K562 (cell line): ENCODE measurements around the gene ALS2. TPM values are rescaled to one million over a fixed set of nuclear protein-coding genes. Genes with fewer than 3 reads are reported as not detected.

ENCODE experiments used
- ATF1 ChIP-seq, 2 experiments: fragments of 450-650 bp in 1 of 2; IDR thresholded peaks; 2 replicates each; pipeline ENCODE4 v1.6.1; 2016; ENCODE audit warnings: missing compliant biosample characterization in 1 of 2, missing genetic modification characterization in 1 of 2
- BRCA1 ChIP-seq, 2 experiments: fragments of 450-650 bp in 1 of 2; sonication (generic) in 1 of 2; formaldehyde crosslinking in 1 of 2; IDR thresholded peaks; 2 replicates each; pipeline versions ENCODE4 v1.5.0 to v1.6.1; 2017 to 2020; ENCODE audit warnings: mild to moderate bottlenecking in 1 of 2, missing genetic modification reagents in 1 of 2
- CCNT2 ChIP-seq: IDR thresholded peaks from 2 replicates; pipeline ENCODE4 v1.6.1; 2011; ENCODE audit warnings: borderline replicate concordance, low read depth, mild to moderate bottlenecking, moderate library complexity, mixed read lengths, low read length; ENCODE audit not compliant: insufficient read length; ENCODE audit errors: extremely low read depth
- FOXK2 ChIP-seq, 2 experiments: fragments of 450-650 bp; IDR thresholded peaks in 1 of 2; conservative IDR thresholded peaks in 1 of 2; 2 replicates each; pipeline ENCODE4 v1.6.1; 2016; ENCODE audit warnings: low read depth in 2 of 2, mild to moderate bottlenecking in 1 of 2
- MNT ChIP-seq, 2 experiments: fragments of 450-650 bp; conservative IDR thresholded peaks; 2 replicates each; pipeline ENCODE4 v1.6.1; 2017; ENCODE audit warnings: mild to moderate bottlenecking in 2 of 2, moderate library complexity in 2 of 2
- POLR2B ChIP-seq: fragments of 450-650 bp; IDR thresholded peaks from 2 replicates; pipeline ENCODE4 v1.6.1; 2018; ENCODE audit warnings: low read depth; ENCODE audit not compliant: partially characterized antibody
- ZBTB40 ChIP-seq, 2 experiments: fragments of 450-650 bp in 1 of 2; sonication (generic) in 1 of 2; formaldehyde crosslinking in 1 of 2; IDR thresholded peaks; 2 replicates each; pipeline versions ENCODE4 v1.7.1 to v1.9.0; 2016 to 2022; ENCODE audit warnings: inconsistent platforms in 1 of 2, mild to moderate bottlenecking in 1 of 2, missing genetic modification reagents in 1 of 2
- ZEB2 ChIP-seq: fragments of 450-650 bp; IDR thresholded peaks from 2 replicates; pipeline ENCODE4 v1.6.1; 2016
- ZNF175 ChIP-seq: fragments of 200-800 bp; sonication (Bioruptor generic); IDR thresholded peaks from 2 replicates; pipeline ENCODE4 v1.6.1; 2016; ENCODE audit warnings: low read depth, mild to moderate bottlenecking, missing genetic modification characterization, missing compliant biosample characterization
- ZNF316 ChIP-seq: fragments of 450-650 bp; IDR thresholded peaks from 2 replicates; pipeline ENCODE4 v1.6.1; 2016
- polyA plus RNA-seq, 8 experiments: library from polyadenylated mRNA; depleted of rRNA in 4 of 8; stranded (reverse) in 5 of 8; unstranded in 3 of 8; fragments of >200 nt; fragmentation: Nextera tagmentation in 2 of 8; fragmentation: Illumina TruSeq in 1 of 8; extraction: Ambion mirVana in 2 of 8; extraction: Trizol in 1 of 8; gene quantifications; 2 replicates each; pipeline versions ENCODE4 v1.2.1 to v1.2.3, GENCODE V29; 2011 to 2014; ENCODE audit warnings: inconsistent platforms in 1 of 8, missing spikeins in 1 of 8
- total RNA-seq, 7 experiments: library from RNA; depleted of rRNA in 6 of 7; stranded (reverse); fragments of >200 nt in 6 of 7; fragmentation: Illumina TruSeq in 2 of 7; extraction: Trizol in 2 of 7; gene quantifications; 2 replicates each; pipeline versions ENCODE4 v1.2.1 to v1.2.3, GENCODE V29; 2011 to 2021; ENCODE audit warnings: low replicate concordance in 1 of 7
- TF ChIP-seq, protein P1 (sequence below), 2 experiments: fragments of 450-650 bp in 1 of 2; sonication (generic) in 1 of 2; formaldehyde crosslinking in 1 of 2; IDR thresholded peaks in 1 of 2; conservative IDR thresholded peaks in 1 of 2; 2 replicates each; pipeline versions ENCODE4 v1.6.1 to v1.8.1; 2016 to 2023; ENCODE audit warnings: mild to moderate bottlenecking in 2 of 2, moderate library complexity in 2 of 2, inconsistent platforms in 1 of 2, missing genetic modification reagents in 1 of 2

ALS2 gene
- total and polyA plus RNA-seq, 9 of the 15 experiments (the other 6 are each of a cell fraction or from before 2014, with no cell fraction given), result 5.2 to 17.7 (median 11.6) TPM

DNA sequence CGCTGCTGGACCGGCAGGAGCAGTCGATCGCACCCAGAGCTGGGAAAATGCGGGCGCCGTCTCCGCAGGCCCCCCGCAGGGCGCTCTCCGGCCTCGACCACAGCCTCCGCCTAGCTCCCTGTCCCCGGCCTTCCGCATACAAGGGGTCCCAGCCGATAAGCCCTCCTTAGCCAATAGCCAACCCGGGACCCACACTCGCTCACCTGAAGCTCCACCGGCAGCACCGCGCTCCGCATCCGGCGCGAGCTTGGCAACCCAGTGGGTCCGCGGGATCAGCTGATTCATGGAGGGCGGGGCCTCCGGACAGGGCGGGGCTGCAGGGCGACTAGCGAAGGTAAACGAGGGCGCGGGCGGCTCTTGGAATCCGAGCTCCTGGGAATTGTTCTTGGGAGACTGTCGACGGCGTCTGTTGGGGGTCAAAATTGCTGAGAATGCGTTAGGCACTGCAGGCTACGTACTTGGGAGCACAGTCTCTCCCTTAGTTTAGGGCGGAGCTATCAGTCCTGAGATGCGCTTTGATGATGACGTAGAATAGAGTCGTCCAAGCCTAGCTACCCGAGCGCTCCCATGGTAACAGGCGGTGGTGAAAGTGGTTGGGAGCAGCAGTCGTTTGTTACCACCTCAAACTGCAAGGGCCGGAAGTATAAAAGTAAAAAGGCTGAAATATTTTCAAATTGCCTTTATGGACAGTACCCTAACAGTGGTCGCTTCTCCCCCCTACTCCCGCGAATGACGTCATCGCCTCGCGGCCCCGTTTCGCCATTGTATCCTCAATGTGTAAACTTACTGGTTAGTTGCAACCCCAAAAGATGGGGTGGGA, at the start of gene ALS2 (continued):
- TF ChIP-seq MNT (conservative IDR thresholded peaks at IDR 0.05) (peak in 1 of 2 experiments; percentile 59; a peak in 2 of 4 replicates), CCNT2 (peak; percentile 16), ZEB2 (peak; percentile 33; the same call in 1 of the 2 replicates), BRCA1 (IDR thresholded peaks at IDR 0.05) (no peak), BRCA1 (CRISPR knock-in tag; IDR thresholded peaks at IDR 0.05) (no peak), ZNF316 (peak; percentile 89), FOXK2 (conservative IDR thresholded peaks at IDR 0.05 in 1 of 2, IDR thresholded peaks at IDR 0.05 in 1 of 2; ENCODE audit: low read depth in 2 of 2) (peak; percentile 56; a peak in 2 of 4 replicates), ATF1 (CRISPR knock-in tag; IDR thresholded peaks at IDR 0.05) (no peak), ATF1 (tag; IDR thresholded peaks at IDR 0.05) (peak; percentile 98), ZNF175 (CRISPR knock-in tag) (0 out of 2 replicates have a peak, but pooled peaks have one; percentile 48), ZBTB40 (IDR thresholded peaks at IDR 0.05) (0 out of 2 replicates have a peak, but pooled peaks have one; percentile 12), ZBTB40 (CRISPR knock-in tag; IDR thresholded peaks at IDR 0.05) (no peak), POLR2B (peak; percentile 41)
- TF ChIP-seq, protein P1, sequence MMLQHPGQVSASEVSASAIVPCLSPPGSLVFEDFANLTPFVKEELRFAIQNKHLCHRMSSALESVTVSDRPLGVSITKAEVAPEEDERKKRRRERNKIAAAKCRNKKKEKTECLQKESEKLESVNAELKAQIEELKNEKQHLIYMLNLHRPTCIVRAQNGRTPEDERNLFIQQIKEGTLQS (IDR thresholded peaks at IDR 0.05), result peak; percentile 99
- TF ChIP-seq, protein P1 (CRISPR knock-in tag; conservative IDR thresholded peaks at IDR 0.05), result 0 out of 2 replicates have a peak, but pooled peaks have one; percentile 11
